A549 (cell line): Measurements from ENCODE around the gene HECTD2. TPM values are rescaled to one million over a fixed set of nuclear protein-coding genes. Genes with fewer than 3 reads are reported as not detected.
A peak's percentile ranks its signal among the peaks of the same experiment; 100 is the strongest.

Source experiments
- ATAC-seq, 2 experiments: fragments of 200-7000 bp in 1 of 2; fragments of >200 bp in 1 of 2; cut with Nextera tagmentation in 1 of 2; cut with Tn5 transposase in 1 of 2; 3 replicates each; pipeline versions ENCODE4 v1.8.0 to v1.9.1; 2018 to 2020; ENCODE audit warnings: mild to moderate bottlenecking in 1 of 2, moderate library complexity in 1 of 2
- CTCF ChIA-PET: fragments of 300-600 bp; sonication (Branson Sonifier 250); formaldehyde crosslinking; extraction: SDS; loops from one replicate; lab custom pipeline; 2021; ENCODE audit warnings: antibody characterized with exemption, inconsistent platforms; lab: Yijun Ruan, JAX
- POLR2A ChIA-PET: fragments of 350-600 bp; formaldehyde crosslinking; extraction: SDS; loops from one replicate; lab custom pipeline; 2021; ENCODE audit warnings: antibody characterized with exemption, inconsistent platforms; lab: Yijun Ruan, JAX
- DNase-seq, 2 experiments: peaks; one replicate each; pipeline versions ENCODE4 v3.0.0 to v3.0.0-alpha.2; 2011 to 2016; ENCODE audit warnings: low read depth in 1 of 2, low spot score in 1 of 2
- FAIRE-seq: peaks from 2 replicates; lab custom pipeline; 2011; peaks lifted over from hg19 to GRCh38; lab: Jason Lieb, UNC
- H3K27ac ChIP-seq, 2 experiments: fragments of >200 bp; sonication (Bioruptor Twin); formaldehyde crosslinking; 3 replicates each; pipeline ENCODE4 v1.5.1; 2016 to 2017
- H3K4me1 ChIP-seq: fragments of >200 bp; sonication (Bioruptor Twin); formaldehyde crosslinking; 3 replicates; pipeline ENCODE4 v1.6.1; 2016
- H3K4me2 ChIP-seq: fragments of >200 bp; sonication (Bioruptor Twin); formaldehyde crosslinking; 3 replicates; pipeline ENCODE4 v1.6.1; 2016
- H3K4me3 ChIP-seq: fragments of >200 bp; sonication (Bioruptor Twin); formaldehyde crosslinking; 3 replicates; pipeline ENCODE4 v1.5.1; 2016
- H3K9me3 ChIP-seq: fragments of >200 bp; sonication (Bioruptor Twin); formaldehyde crosslinking; 3 replicates; pipeline ENCODE4 v1.6.1; 2016
- ATOH8 ChIP-seq: fragments of 250-450 bp; sonication (Bioruptor Pico); IDR thresholded peaks from 2 replicates; pipeline ENCODE4 v1.5.0; 2020; ENCODE audit warnings: low read depth, mild to moderate bottlenecking, moderate library complexity
- CBX2 ChIP-seq: fragments of 200-600 bp; sonication (generic); IDR thresholded peaks from 2 replicates; pipeline ENCODE4 v1.6.1; 2016; ENCODE audit warnings: low read depth, mild to moderate bottlenecking, borderline replicate concordance
- CEBPB ChIP-seq, 2 experiments: fragments of >200 bp in 1 of 2; sonication (Bioruptor Twin) in 1 of 2; formaldehyde crosslinking in 1 of 2; IDR thresholded peaks; 2 replicates each; pipeline ENCODE4 v1.6.1; 2012 to 2016
- CHD2 ChIP-seq: fragments of 150-350 bp; IDR thresholded peaks from 2 replicates; pipeline ENCODE4 v1.6.1; 2014; ENCODE audit warnings: low read length; ENCODE audit not compliant: partially characterized antibody
- EHF ChIP-seq: fragments of 250-450 bp; sonication (Bioruptor Pico); IDR thresholded peaks from 2 replicates; pipeline ENCODE4 v1.5.0; 2020; ENCODE audit warnings: mild to moderate bottlenecking
- ELK1 ChIP-seq: fragments of 150-350 bp; IDR thresholded peaks from 2 replicates; pipeline ENCODE4 v1.6.1; 2014; ENCODE audit warnings: low read depth, mild to moderate bottlenecking, low read length
- EP300 ChIP-seq, 2 experiments: fragments of >200 bp; sonication (Bioruptor Twin); formaldehyde crosslinking; IDR thresholded peaks; 2 replicates in 1 of 2; 3 replicates in 1 of 2; pipeline ENCODE4 v1.6.1; 2016 to 2017
- FOSB ChIP-seq: fragments of 250-450 bp; sonication (Bioruptor Pico); IDR thresholded peaks from 2 replicates; pipeline ENCODE4 v1.5.0; 2020; ENCODE audit warnings: mild to moderate bottlenecking, moderate library complexity
- FOSL2 ChIP-seq, 2 experiments: fragments of 450-650 bp in 1 of 2; fragments of >200 bp in 1 of 2; sonication (Bioruptor Twin) in 1 of 2; formaldehyde crosslinking; IDR thresholded peaks; 2 replicates each; pipeline versions ENCODE4 v1.5.0 to v1.6.1; 2016 to 2020; ENCODE audit warnings: mild to moderate bottlenecking in 1 of 2, moderate library complexity in 1 of 2
- MAZ ChIP-seq: fragments of 150-350 bp; IDR thresholded peaks from 2 replicates; pipeline ENCODE4 v1.6.1; 2014; ENCODE audit warnings: antibody characterized with exemption, low read depth, low read length, borderline replicate concordance
- MYC ChIP-seq: IDR thresholded peaks from 2 replicates; pipeline ENCODE4 v1.6.1; 2012; ENCODE audit warnings: mild to moderate bottlenecking, inconsistent platforms, low read length, improper control_type of control experiment, borderline replicate concordance
- NFE2L2 ChIP-seq: fragments of 150-350 bp; conservative IDR thresholded peaks from 2 replicates; pipeline ENCODE4 v1.6.1; 2014; ENCODE audit warnings: low read length
- PBX3 ChIP-seq: IDR thresholded peaks from 2 replicates; pipeline ENCODE4 v1.6.1; 2012
- POLR2AphosphoS2 ChIP-seq: conservative IDR thresholded peaks from 2 replicates; pipeline ENCODE4 v1.6.1; 2012; ENCODE audit warnings: low read length, improper control_type of control experiment, inconsistent platforms
- RNF2 ChIP-seq: fragments of 200-600 bp; sonication (generic); IDR thresholded peaks from 2 replicates; pipeline ENCODE4 v1.6.1; 2016; ENCODE audit warnings: low read depth, mild to moderate bottlenecking, antibody characterized with exemption, moderate library complexity, borderline replicate concordance
- ZFP36 ChIP-seq: fragments of 450-650 bp; IDR thresholded peaks from 2 replicates; pipeline ENCODE4 v1.6.1; 2014; ENCODE audit warnings: borderline replicate concordance; ENCODE audit not compliant: partially characterized antibody
- WGBS: methylation state at CpG from one replicate; pipeline ENCODE4 v1.1.6; 2017; ENCODE audit errors: missing lambda C conversion rate; 5-methylcytosine and 5-hydroxymethylcytosine counted together
- polyA plus RNA-seq, 4 experiments: library from polyadenylated mRNA; depleted of rRNA in 3 of 4; stranded (reverse); fragments of >200 nt; fragmentation: RNase III in 1 of 4; extraction: RNeasy Plus Mini Kit Qiagen cat#74134 plus additional on column Dnase treatment in 1 of 4; gene quantifications; 2 replicates in 3 of 4; 3 replicates in 1 of 4; pipeline ENCODE4 v1.2.3, GENCODE V29; 2011 to 2017
- TF ChIP-seq, protein P1 (sequence below): fragments of >200 bp; sonication (Bioruptor Twin); formaldehyde crosslinking; IDR thresholded peaks from 3 replicates; pipeline ENCODE4 v1.6.1; 2016
- TF ChIP-seq, protein P2 (sequence below): IDR thresholded peaks from 2 replicates; pipeline ENCODE4 v1.6.1; 2012
- TF ChIP-seq, protein P3 (sequence below): fragments of >200 bp; sonication (Bioruptor Twin); formaldehyde crosslinking; IDR thresholded peaks from 3 replicates; pipeline ENCODE4 v1.5.1; 2016

The HECTD2 gene
- polyA plus RNA-seq, 2 of the 4 experiments (the other 2 are of a cell fraction): 4.1 to 13.9 TPM

- peak; percentile 81 to 96 for TF ChIP-seq CEBPB (IDR thresholded peaks at IDR 0.05)
- no peak for TF ChIP-seq PBX3
- TF ChIP-seq MAZ: no peak
- TF ChIP-seq, protein P1, sequence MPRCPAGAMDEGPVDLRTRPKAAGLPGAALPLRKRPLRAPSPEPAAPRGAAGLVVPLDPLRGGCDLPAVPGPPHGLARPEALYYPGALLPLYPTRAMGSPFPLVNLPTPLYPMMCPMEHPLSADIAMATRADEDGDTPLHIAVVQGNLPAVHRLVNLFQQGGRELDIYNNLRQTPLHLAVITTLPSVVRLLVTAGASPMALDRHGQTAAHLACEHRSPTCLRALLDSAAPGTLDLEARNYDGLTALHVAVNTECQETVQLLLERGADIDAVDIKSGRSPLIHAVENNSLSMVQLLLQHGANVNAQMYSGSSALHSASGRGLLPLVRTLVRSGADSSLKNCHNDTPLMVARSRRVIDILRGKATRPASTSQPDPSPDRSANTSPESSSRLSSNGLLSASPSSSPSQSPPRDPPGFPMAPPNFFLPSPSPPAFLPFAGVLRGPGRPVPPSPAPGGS: no peak
- Histone ChIP-seq H3K9me3 (peaks cover 9% of the 10 kb centered on the region), H3K27ac (peak overlapping the region in 1 of 2 experiments; percentile 3; a peak in 2 of 6 replicates), H3K4me2 (peak overlapping the region; percentile 27), H3K4me1 (peaks cover 15% of the 10 kb centered on the region), H3K4me3 (no peak overlapping the region)
- DNase-seq (no peak), FAIRE-seq (no peak), ATAC-seq (no peak)
- CTCF ChIA-PET: interaction anchor here (1.1 kb wide), 1 partner anchor 52 kb away, joined by 3 read pairs; no protein-coding TSS in a partner anchor
- POLR2A ChIA-PET: no interaction called here
- 77% methylated on average over 12 of the region's 12 CpGs for WGBS
Observed at GRCh38 chr10:91556691-91557566, 146.8 kb downstream of the HECTD2 start.

GRCh38 chr10:91557651-91558111 lies 147.5 kb downstream of the HECTD2 start:
- H3K27ac ChIP-seq: no peak overlapping the region
- POLR2A ChIA-PET: interaction anchor here (0.9 kb wide), 1 partner anchor 75 kb away, joined by 3 read pairs; the partner anchor contains the start of gene PPP1R3C
- DNase-seq (no peak), ATAC-seq (no peak), FAIRE-seq (no peak)
- CTCF ChIA-PET: no interaction called here
- H3K4me3 ChIP-seq: no peak overlapping the region
- WGBS: 59% methylated on average over 2 of the region's 2 CpGs
- TF ChIP-seq ELK1: no peak
- TF ChIP-seq MYC: no peak
- TF ChIP-seq, protein P1: no peak
- H3K4me2 ChIP-seq: no peak overlapping the region
- H3K4me1 ChIP-seq: peaks cover 15% of the 10 kb centered on the region
- peaks cover 9% of the 10 kb centered on the region for H3K9me3 ChIP-seq

DNA sequence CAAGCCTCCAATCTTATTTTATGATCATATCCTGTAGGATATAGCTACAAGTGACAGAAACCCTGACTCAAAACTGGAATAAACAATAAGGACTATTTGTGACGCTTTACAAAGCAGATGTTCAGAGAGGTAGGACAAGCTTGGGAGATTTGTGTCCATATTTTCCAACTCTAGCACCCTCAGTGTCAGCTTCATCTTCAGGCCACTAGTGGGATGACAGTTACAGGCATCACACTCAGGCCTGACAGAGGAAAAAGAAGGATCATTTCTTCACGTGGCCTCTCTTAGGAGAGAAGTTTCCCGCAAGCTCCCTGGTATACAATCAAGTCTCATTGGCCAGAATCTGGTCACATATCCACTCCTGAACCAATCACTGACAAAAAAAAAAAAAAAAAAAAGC lies 148.3 kb downstream of the HECTD2 start:
- FAIRE-seq: no peak
- no peak overlapping the region for H3K27ac ChIP-seq
- TF ChIP-seq EP300 (IDR thresholded peaks at IDR 0.05) (no peak), FOSL2 (IDR thresholded peaks at IDR 0.05) (no peak), FOSL2 (CRISPR knock-in tag; IDR thresholded peaks at IDR 0.05) (no peak), RNF2 (no peak), POLR2AphosphoS2 (no peak), NFE2L2 (no peak), CBX2 (no peak), EHF (CRISPR knock-in tag) (no peak), ATOH8 (CRISPR knock-in tag) (no peak), FOSB (CRISPR knock-in tag) (no peak), CHD2 (no peak), MYC (no peak), ZFP36 (no peak)
- TF ChIP-seq, protein P2, sequence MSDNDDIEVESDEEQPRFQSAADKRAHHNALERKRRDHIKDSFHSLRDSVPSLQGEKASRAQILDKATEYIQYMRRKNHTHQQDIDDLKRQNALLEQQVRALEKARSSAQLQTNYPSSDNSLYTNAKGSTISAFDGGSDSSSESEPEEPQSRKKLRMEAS: no peak
- TF ChIP-seq, protein P3, sequence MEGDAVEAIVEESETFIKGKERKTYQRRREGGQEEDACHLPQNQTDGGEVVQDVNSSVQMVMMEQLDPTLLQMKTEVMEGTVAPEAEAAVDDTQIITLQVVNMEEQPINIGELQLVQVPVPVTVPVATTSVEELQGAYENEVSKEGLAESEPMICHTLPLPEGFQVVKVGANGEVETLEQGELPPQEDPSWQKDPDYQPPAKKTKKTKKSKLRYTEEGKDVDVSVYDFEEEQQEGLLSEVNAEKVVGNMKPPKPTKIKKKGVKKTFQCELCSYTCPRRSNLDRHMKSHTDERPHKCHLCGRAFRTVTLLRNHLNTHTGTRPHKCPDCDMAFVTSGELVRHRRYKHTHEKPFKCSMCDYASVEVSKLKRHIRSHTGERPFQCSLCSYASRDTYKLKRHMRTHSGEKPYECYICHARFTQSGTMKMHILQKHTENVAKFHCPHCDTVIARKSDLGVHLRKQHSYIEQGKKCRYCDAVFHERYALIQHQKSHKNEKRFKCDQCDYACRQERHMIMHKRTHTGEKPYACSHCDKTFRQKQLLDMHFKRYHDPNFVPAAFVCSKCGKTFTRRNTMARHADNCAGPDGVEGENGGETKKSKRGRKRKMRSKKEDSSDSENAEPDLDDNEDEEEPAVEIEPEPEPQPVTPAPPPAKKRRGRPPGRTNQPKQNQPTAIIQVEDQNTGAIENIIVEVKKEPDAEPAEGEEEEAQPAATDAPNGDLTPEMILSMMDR: no peak
- TF ChIP-seq, protein P1: no peak
- TF ChIP-seq, all 56 proteins: peak for 0
- H3K4me2 ChIP-seq: no peak overlapping the region
- ChIA-PET CTCF (interaction anchor here (0.6 to 2.5 kb wide), 5 partner anchors 9 to 78 kb away, joined by 3 to 8 read pairs (median 3); partner anchors contain the start of gene PPP1R3C), POLR2A (interaction anchor here (0.9 kb wide), 1 partner anchor 75 kb away, joined by 3 read pairs; the partner anchor contains the start of gene PPP1R3C)
- peaks cover 15% of the 10 kb centered on the region for H3K4me1 ChIP-seq
- ATAC-seq (peak; percentile 57 to 70; a peak in 4 of 6 replicates), DNase-seq (no peak)
- H3K9me3 ChIP-seq: peaks cover 9% of the 10 kb centered on the region
- WGBS: 78% methylated on average over 3 of the region's 3 CpGs
- H3K4me3 ChIP-seq: no peak overlapping the region
